Gastroesophageal sphincter (tissue), 3 donors: ENCODE results near the gene PTGDS.

ENCODE experiments used
- CTCF ChIP-seq, 4 experiments: fragments of 200-600 bp in 2 of 4; fragments of 450-650 bp in 2 of 4; sonication (generic) in 1 of 4; IDR thresholded peaks; one replicate each; pipeline ENCODE4 v1.5.1; 2017 to 2019; ENCODE audit warnings: antibody characterized with exemption in 4 of 4, mild to moderate bottlenecking in 2 of 4, moderate library complexity in 2 of 4
- EP300 ChIP-seq: sonication (generic); formaldehyde crosslinking; IDR thresholded peaks from one replicate; pipeline ENCODE4 v1.6.1; 2017; ENCODE audit warnings: antibody characterized with exemption, mild to moderate bottlenecking
- POLR2A ChIP-seq, 2 donors: fragments of 450-650 bp; IDR thresholded peaks; one replicate each; pipeline ENCODE4 v1.6.1; 2017; ENCODE audit warnings: antibody characterized with exemption in 2 of 2, mild to moderate bottlenecking in 2 of 2, moderate library complexity in 1 of 2
- POLR2AphosphoS5 ChIP-seq: sonication (generic); formaldehyde crosslinking; IDR thresholded peaks from one replicate; pipeline ENCODE4 v1.6.1; 2017; ENCODE audit warnings: antibody characterized with exemption

- no peak for TF ChIP-seq POLR2A (IDR thresholded peaks at IDR 0.05)
- no peak for TF ChIP-seq EP300
- no peak for TF ChIP-seq CTCF (IDR thresholded peaks at IDR 0.05)
- no peak for TF ChIP-seq POLR2AphosphoS5
Measured at GRCh38 chr9:136971746-136972145, 5.6 kb upstream of the PTGDS start.
